Sciatic nerve (tissue), 2 donors: ENCODE data around the gene FAM234B. TPM values are rescaled to one million over a fixed set of nuclear protein-coding genes. Genes with fewer than 3 reads are reported as not detected.
A peak's percentile ranks its signal among the peaks of the same experiment; 100 is the strongest.
"Not testable (repeated sequence)": the region's sequence is repeated elsewhere in the genome, so short reads cannot be mapped to it uniquely, and the experiment has no call there.

Experiments
- ATAC-seq: fragments of 200-7000 bp; cut with Tn5 transposase; one replicate; pipeline ENCODE4 v1.9.1; 2020; ENCODE audit warnings: mild to moderate bottlenecking, moderate library complexity
- DNase-seq: peaks from one replicate; pipeline ENCODE4 v3.0.0-alpha.2; 2020; ENCODE audit warnings: low spot score
- intact Hi-C: fragments of 100-400 bp; cut with DNase I; formaldehyde crosslinking; loops from one replicate; pipeline ENCODE4 v1.14.2; 2022
- total RNA-seq: library from RNA; stranded (reverse); fragmentation: NEBNext Ultra II Directional; extraction: Animal tissue kit (Norgen Biotek cat#: 25700); gene quantifications from one replicate; pipeline ENCODE4 v1.2.1, GENCODE V29; 2021
- donor health status: DM: no; HTN: no; CAD: no.
- donor health status: DM: no; HTN: no; CAD: no.

Gene FAM234B
- total RNA-seq, 1 donor from 2014 or later = 7.8 TPM

DNA sequence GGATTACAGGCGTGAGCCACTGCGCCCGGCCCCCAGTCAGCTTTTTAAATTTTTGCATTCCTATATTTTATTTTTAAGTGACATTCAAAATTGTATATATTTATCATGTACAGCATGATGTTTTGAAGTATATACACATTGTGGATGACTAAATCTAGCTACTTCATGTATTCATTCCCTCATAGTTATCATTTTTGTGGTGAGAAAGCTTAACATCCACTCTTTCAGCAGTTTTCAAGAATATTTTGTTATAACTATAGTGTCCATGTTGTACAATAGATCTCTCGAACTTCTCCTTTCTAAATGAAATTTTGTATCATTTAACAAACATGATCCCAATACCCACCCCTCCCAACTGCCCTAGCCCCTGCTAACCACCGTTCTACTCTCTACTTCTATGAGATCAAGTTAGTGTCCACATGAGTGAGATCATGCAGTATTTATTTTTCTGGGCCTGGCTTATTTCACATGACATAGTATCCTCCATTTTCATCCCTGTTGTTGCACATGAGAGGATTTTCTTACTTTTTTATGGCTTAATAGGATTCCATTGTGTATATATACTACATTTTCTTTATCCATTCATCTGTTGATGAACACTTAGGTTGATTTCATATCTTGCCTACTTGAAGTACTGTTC, 35.3 kb upstream of the FAM234B start:
- ATAC-seq = no peak
- DNase-seq = no peak
- intact Hi-C loops = no loop called here

DNA sequence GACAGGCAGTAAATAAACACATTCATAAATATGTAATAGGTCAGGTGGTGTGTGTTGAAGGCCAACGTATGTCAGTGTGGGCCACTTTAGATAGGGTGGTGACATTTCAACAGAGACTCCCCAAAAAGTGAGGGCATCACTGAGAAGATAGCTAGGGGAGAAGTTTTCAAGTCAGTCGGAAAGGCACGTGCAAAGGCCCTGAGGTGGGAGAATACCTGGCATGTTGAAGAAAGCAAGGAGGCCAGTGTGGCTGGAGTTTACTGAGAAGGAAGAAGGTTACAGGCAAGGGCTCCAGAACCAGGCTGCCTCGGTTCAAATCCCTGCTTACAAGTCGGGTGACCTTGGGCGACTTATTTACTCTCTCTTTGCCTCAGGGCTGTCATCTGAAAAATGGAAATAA, 33.1 kb upstream of the FAM234B start:
- DNase-seq (no peak), ATAC-seq (no peak)
- intact Hi-C loops = no loop called here

DNA sequence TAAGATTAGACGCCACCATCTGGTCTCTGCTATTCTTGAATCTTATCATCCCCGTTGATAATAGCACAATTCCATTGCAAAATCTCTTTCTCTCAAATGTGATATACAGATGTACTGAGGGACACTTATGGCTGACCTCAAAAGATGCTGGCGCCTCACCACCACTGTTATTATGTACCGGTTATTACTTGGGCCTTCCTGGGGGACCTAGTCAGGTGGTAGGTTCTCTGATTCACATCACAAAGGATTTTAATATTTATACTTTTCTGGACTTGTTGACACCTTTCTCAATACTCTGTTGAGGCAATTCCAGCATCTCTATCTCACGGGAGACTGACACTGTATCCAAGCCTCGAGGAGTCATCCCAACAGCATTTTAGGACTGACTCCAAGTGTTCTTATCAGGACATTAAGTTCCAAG, 21.3 kb upstream of the FAM234B start:
- intact Hi-C loops = no loop called here
- no peak for ATAC-seq
- DNase-seq = no peak

DNA sequence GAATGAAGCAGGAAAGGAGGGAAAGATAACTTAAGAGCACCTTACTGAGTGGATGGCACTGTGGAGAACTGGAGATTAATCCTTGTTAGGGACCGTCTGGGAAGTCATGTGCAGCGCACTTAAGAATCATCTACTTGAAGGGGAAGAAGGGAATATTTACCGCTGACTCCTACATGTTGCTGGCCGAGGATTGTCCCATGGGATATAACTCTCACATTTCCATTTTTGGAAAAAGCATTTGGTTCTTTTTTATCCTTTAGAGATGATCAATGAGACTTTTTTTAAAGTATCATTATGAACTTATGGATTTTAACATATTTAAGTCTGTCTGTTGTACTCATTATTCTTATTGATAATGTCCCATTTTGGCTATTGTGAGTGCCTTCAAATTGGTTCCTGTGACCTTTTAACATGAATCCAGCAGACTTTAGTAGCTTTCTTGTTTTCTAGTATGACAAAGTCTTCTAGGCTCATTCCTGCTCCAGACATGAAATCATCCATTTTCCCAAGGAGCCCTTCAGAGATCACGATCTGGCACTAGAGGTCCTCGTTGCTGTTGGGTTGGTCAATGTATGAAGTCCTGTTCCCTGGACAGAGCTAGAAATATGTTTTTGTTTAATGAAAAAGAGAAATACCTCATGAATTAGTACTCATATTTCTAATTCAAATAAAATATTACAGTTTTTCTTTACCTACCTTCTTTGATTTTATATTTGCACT, 20.2 kb upstream of the FAM234B start:
- ATAC-seq (peak; percentile 84), DNase-seq (no peak)
- intact Hi-C loops = no loop called here

DNA sequence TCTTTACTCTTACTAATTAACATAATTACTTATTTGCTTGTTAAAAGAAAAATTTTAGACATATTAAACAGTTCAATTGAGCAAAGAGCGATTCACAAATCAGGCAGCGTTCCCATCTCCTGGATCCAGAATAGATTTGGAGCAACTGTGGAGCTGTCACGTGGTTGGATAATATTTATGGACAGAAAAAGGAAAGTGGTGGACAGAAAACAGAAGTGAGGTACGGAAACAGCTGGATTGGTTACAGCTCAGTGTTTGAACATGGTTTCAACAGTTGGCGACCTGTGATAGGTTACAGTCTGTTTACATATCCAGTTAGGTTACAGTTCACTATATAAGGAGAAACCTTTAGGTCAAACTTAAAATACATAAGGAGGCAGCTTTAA, 19.7 kb upstream of the FAM234B start:
- ATAC-seq (no peak), DNase-seq (no peak)
- intact Hi-C loops = no loop called here

DNA sequence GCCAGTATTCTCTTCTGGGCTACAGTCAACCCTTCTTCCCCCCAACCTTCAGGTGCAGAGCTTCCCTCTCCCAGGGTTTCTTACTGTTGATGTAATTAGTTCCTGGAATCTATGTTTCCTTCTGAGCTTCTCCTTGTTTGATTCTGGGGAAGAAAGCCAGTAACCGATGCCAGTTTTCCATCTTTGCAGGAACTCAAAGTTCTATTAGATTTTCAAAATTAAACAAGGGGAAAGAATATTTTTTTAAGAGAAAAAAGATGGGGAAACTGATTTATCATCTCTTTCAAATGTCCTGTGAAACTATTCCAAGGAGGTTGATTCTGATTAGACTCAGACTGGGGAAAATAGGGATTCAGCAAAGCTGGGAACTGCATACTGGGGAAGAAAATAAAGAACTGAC, 17.9 kb upstream of the FAM234B start:
- intact Hi-C loops = no loop called here
- DNase-seq (no peak), ATAC-seq (peak; percentile 45)

DNA sequence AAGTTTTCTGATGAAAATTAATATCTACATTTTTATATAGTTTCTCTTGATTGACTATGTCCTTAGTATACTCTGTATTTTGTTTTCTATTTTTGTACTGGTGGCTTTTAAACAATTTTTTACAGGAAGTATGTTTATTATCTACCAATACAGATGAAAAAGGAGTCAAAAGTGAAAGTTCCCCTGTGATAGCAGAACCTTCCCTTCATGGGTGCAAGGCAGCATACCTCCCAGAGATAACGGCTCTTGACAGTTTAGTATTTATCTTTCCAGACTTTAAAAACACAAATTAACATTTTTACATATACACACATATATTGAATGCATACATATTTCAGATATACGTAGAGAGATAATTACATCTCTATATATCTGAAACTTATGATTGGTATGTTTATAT, 17.1 kb upstream of the FAM234B start:
- no peak for ATAC-seq
- DNase-seq = no peak
- intact Hi-C loops = no loop called here

DNA sequence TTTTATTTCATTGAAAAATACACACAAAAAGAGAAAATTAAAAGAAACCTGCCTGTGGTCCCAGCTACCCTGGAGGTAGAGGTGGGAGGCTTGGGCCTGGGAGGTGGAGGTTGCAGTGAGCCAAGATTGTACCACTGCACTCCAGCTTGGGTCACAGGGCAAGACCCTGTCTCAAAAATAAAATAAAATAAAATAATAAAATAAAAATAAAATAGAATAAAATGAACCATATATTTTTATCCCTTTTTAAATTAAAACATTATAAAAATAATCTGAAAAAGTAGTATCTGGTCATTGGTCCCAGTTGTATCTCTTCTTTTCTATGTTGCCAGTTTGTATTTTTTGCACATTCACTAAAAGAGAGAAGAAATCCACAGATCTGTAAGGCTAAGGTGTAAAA, 16.7 kb upstream of the FAM234B start:
- intact Hi-C loops = no loop called here
- DNase-seq (no peak), ATAC-seq (no peak)

DNA sequence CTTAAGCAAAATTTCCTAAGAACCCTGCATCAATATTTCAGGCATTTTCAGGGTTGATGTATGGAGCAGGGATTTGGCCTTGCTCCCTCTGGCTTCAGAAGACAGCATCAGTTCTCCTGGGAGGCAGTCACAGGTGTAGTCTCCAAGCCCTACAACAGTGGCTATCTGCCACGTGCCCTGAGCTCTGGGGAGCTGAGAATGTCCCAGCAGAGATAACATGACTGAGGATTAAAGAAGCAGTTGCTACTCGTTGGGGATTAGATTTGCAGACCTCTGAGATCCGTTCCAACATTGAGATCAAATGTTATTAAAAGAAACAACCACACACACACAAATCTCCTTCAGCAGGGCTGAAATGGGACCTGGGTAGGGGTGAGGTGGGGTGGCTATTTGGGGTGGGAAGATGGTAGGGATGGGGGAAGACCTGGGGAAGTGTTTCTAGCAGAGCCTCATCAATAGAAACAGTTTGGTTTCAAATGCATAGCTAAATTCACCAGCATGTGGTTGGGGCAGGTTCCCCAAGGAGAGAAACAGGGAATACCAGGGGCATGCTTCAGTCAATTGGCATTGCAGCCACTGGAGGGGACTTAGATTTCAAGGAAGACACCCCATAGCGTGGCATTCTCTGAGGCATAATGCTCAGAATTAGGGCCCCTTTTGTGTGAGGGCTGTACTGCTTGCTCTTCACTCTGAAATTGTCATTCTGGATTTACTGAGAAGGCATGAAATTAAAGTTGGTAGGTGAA, 15.2 kb upstream of the FAM234B start:
- intact Hi-C loops = no loop called here
- ATAC-seq (no peak), DNase-seq (no peak)

DNA sequence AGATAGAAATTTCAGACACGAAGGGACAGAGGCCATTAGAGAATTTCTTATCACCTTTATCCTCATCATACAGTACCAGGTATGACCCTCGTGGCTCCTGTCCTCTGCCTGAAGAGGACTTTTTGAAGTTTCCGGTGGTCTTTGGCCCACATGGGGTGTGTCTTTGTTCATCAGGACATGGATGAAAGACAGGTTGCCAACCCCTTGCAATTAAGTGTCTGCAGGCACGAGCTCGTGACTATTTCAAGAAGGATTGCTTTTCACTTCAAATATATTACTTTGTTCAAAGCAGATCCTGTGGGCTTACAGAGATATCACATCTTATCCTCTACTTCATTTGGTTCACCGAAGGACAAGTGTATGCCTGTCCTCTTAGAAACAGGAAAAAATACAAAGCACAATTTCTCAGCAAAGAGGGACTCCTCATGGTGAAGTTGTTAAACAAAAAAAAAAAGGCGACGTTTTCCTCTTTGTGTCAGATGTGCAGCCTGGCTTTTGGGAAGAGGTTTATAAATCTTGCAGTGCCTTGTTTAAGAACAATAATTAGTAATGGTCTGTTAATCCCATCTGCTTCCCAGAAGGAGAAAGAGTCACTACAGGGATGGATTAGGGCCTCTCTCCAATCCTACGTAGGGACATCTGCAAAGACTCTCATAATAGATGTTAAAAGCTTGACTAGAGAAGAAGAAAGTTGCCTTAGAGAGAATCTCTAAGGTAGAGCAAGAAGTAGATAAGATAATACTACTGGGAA, 13.5 kb upstream of the FAM234B start:
- DNase-seq (no peak), ATAC-seq (no peak)
- intact Hi-C loops = no loop called here

DNA sequence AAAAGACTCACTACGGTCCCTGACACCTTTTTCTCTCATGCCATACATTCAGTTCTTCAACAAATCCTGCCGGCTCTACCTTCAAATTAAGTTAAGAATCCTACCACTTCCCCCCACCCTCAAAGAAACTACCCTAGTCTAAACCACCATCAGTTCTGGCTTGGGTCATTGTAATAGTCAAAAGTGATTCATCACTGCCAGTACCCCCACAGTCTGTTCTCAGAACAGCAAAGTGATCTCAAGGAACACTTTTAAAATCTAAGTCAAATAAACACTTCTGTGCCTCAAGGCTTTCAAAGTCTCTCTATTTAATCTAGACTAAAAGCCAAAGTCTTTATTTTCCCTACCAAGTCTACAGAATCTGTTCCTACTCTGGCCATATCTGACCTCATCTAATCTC, 12.0 kb upstream of the FAM234B start:
- intact Hi-C loops = no loop called here
- DNase-seq = no peak
- no peak for ATAC-seq

DNA sequence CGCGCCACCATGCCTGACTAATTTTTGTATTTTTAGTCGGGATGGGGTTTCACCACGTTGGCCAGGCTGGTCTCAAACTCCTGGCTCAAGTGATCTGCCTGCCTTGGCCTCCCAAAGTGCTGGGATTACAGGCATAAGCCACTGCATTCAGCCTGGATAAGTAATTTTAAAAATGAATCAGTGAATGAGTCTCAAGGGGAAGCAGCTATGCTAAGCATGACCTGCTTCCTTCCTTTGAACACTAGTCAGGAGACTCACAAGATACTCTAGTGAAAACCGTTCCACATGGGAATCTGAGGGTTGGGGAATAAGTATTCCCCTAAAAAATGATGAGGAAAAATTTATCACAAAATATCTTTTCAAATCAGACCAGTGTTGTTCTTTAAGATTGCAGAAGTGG, 10.7 kb upstream of the FAM234B start:
- ATAC-seq = no peak
- intact Hi-C loops = no loop called here

DNA sequence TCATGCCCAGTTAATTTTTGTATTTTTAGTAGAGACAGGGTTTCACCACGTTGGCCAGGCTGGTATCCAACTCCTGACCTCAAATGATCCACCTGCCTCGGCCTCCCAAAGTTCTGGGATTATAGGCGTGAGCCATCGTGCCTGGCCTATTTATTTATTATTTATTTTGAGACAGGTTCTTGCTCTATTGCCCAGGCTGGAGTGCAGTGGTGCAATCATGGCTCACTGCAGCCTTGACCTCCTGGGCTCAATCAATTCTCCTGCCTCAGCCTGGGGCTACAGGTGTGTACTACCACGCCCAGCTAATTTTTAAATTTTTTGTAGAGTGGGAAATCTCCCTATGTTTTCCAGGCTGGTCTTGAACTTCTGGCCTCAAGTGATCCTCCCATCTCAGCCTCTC, 8.8 kb upstream of the FAM234B start:
- intact Hi-C loops, DNase-seq, ATAC-seq: not testable (repeated sequence)

More for the DNA sequence above, 10.7 kb upstream of the FAM234B start:
- no peak for DNase-seq

DNA sequence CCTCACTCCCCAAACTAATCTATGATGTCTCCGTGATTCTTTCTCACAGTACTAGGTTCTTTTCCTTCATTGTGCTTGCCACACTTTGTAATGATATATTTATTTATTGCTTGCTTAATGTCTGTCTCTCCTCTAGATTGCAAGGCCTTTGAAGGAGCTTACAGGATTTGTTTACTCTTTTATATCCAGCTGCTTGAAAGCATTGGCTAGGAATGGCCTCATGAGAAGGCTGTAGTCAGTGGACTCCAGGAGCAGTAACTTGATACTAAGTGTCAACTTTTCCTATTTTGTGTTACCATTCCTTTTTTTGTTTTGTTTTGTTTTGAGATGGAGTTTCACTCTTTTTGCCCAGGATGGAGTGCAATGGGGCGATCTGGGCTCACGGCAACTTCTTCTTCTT, 7.3 kb upstream of the FAM234B start:
- ATAC-seq = no peak
- no peak for DNase-seq
- intact Hi-C loops = no loop called here

DNA sequence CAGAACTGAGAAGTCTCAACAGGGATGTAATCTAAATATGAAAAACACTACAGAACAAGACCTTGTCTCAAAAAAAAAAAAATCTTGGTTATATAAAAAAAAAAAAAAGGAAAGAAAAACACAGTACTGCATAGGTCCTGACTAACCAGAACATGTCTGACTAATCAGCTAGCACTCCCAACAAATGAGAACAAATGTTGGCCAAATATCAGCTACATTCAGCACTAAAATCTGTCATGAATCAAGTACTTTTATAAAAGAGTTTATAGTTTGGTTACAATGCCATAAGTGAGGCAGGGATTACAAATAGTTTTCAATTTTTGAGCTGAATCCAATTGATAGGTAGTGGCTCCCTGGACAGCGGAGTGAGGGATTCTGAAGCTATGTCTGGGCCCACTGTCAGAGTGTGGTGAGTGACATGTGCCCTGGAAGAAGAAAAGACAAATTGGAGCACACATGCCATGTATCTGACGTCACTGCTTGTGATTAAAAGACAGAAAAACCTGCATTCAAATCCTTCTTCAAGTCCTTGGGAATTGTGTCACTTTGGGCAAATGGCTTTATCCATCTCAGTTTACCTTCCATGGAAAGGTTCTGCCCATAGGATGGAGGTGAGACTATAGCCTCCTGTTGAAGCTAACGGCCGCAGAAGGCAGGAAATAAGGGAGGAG, 5.6 kb upstream of the FAM234B start:
- intact Hi-C loops = no loop called here
- ATAC-seq (no peak), DNase-seq (no peak)

DNA sequence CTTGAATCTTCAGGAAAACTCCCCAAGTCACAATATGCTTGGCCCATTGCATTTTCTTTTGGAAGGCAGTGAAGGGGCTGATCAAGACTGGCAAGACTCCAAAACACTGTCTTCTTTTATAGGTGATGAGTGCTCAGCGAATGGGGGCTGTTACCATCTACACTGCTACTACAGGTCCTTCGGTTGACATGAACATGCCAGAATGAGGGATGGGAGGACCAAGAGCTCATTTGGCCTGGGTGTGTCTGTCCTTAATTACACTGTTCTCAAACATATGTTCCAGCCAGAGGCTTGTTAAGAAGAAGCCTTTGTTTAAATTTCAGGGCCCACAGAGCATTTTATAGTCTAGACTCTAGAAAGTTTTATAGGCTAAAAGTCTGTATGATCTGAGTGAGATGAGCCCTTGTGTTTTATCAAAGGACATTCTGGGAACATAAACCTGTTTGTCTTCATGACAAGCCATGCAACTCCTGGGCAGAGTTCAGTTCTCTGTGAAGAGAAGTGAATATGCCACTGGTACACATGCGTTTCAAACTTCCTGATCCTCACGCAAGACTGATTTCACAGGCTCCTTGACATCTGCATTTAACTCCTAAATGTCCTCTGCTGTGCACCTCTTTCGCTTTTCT, 4.7 kb upstream of the FAM234B start:
- ATAC-seq (no peak), DNase-seq (no peak)
- intact Hi-C loops = no loop called here

DNA sequence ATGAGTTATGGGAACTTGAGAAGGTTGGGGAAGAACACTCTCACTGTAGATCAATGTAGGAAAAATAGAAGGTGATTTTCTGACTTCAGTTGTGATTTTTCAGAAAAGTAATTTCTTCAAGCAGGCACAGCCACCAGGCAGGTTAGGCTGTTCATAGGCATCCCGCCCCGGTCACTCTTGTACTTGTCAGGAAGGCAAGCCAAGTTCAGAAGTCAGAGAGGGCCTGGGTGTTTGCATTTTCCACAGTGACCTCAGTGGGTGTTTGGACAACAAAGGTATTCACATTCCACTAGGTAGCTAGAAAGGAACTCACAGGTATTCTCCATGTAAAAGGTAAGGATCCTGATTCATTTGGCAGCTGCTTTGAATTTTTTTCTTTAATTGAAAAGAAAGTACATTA, 3.0 kb upstream of the FAM234B start:
- intact Hi-C loops = no loop called here
- ATAC-seq (no peak), DNase-seq (no peak)

DNA sequence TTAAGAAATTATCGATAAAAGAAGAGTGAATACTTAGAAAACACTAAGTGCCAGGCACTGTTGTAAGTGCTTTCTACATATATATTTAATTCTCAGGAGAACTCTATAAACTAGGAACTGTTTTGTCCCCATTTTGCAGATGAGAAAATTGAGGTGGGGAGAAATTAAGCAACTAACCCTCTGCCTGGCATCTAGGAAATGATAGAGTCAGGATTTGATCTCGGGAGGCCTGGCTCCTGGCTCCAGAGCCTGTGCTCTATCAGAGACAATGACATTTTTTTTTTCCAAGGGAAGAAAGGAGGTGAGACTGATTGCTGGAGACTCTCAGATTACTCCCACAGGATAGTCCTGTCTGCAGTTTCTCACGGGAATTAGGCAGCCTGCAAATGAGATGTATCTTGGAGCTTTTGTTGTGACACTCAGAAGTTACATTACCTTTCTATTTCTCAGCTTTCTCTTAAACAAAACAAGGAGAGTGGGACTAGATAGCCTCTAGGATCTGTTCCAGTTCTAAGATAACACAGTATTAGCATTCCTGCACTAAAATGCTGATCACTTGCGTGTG, 1.4 kb upstream of the FAM234B start:
- DNase-seq (no peak), ATAC-seq (no peak)
- intact Hi-C loops = no loop called here
